Measurements from ENCODE around the gene CUL2. TPM values are rescaled to one million over a fixed set of nuclear protein-coding genes. Genes with fewer than 3 reads are reported as not detected.

Gene CUL2
- total RNA-seq, 1 experiment from 2014 or later, result 32.4 TPM

DNA sequence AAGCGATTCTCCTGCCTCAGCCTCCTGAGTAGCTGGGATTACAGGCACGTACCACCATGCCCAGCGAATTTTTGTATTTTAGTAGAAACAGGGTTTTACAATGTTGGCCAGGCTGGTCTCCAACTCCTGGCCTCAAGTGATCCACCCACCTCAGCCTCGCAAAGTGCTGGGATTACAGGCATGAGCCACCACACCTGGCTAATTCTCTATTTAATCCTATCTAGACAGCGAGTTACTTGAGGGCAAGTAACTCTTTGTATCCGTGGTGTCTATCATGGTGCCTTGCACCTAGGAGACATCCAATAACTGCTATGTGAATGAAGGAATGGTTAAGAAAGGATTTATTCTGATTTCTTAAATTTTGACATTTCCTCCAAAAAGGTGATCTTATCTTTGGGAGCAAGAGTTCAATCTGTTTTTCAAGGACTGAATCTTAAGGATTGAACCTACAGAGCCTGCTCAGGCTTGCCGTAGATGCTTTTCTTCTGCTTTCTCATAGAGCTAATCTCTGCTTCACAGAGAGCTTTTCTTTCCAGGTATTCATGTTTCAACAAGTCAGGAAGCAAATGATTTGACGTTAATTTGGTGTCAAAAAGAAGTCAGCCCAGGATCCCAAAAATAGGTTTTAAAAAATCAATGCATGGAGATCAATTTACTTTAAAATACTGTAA is 101.6 kb downstream of the CUL2 start:
- BruUV-seq (replicated peaks), result no TSS peak
- intact Hi-C loops (cut with micrococcal nuclease; ENCODE audit: unreplicated experiment), result no loop called here
- Histone ChIP-seq H3K27me3 (ENCODE audit: control insufficient read depth, insufficient read depth, low read length) (no peaks in the 10 kb centered on the region), H3K27ac (ENCODE audit: low read length) (no peak overlapping the region), H3K9me3 (ENCODE audit: control insufficient read depth, insufficient read depth, low read depth, low read length) (no peaks in the 10 kb centered on the region; the same call in 1 of the 2 replicates), H3K36me3 (ENCODE audit: control insufficient read depth, insufficient read depth, low read length) (no peaks in the 10 kb centered on the region), H3K4me1 (ENCODE audit: control insufficient read depth, insufficient read depth, low read length) (no peaks in the 10 kb centered on the region), H3K4me3 (ENCODE audit: low read depth in 2 of 2, low read length in 2 of 2) (no peak overlapping the region)
- DNase-seq (ENCODE audit: low read depth, low spot score) (no peak), ATAC-seq (no peak)
- in situ Hi-C loops (cut with HindIII; ENCODE audit: low pct_unique_long_range_greater_than_20kb, low sequenced_read_pairs), result no loop called here
- TF ChIP-seq SIN3A (IDR thresholded peaks at IDR 0.05; ENCODE audit: borderline replicate concordance, insufficient read depth, low read depth, low read length) (no peak), POLR2AphosphoS5 (IDR thresholded peaks at IDR 0.05; ENCODE audit: low read depth, low read length) (no peak), TCF7L2 (IDR thresholded peaks at IDR 0.05; ENCODE audit: low read depth, low read length) (no peak)
- TF ChIP-seq, protein P1, sequence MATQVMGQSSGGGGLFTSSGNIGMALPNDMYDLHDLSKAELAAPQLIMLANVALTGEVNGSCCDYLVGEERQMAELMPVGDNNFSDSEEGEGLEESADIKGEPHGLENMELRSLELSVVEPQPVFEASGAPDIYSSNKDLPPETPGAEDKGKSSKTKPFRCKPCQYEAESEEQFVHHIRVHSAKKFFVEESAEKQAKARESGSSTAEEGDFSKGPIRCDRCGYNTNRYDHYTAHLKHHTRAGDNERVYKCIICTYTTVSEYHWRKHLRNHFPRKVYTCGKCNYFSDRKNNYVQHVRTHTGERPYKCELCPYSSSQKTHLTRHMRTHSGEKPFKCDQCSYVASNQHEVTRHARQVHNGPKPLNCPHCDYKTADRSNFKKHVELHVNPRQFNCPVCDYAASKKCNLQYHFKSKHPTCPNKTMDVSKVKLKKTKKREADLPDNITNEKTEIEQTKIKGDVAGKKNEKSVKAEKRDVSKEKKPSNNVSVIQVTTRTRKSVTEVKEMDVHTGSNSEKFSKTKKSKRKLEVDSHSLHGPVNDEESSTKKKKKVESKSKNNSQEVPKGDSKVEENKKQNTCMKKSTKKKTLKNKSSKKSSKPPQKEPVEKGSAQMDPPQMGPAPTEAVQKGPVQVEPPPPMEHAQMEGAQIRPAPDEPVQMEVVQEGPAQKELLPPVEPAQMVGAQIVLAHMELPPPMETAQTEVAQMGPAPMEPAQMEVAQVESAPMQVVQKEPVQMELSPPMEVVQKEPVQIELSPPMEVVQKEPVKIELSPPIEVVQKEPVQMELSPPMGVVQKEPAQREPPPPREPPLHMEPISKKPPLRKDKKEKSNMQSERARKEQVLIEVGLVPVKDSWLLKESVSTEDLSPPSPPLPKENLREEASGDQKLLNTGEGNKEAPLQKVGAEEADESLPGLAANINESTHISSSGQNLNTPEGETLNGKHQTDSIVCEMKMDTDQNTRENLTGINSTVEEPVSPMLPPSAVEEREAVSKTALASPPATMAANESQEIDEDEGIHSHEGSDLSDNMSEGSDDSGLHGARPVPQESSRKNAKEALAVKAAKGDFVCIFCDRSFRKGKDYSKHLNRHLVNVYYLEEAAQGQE (IDR thresholded peaks at IDR 0.05; ENCODE audit: insufficient read depth in 1 of 2, low read depth in 2 of 2, low read length in 1 of 2), result no peak
- TF ChIP-seq, protein P2, sequence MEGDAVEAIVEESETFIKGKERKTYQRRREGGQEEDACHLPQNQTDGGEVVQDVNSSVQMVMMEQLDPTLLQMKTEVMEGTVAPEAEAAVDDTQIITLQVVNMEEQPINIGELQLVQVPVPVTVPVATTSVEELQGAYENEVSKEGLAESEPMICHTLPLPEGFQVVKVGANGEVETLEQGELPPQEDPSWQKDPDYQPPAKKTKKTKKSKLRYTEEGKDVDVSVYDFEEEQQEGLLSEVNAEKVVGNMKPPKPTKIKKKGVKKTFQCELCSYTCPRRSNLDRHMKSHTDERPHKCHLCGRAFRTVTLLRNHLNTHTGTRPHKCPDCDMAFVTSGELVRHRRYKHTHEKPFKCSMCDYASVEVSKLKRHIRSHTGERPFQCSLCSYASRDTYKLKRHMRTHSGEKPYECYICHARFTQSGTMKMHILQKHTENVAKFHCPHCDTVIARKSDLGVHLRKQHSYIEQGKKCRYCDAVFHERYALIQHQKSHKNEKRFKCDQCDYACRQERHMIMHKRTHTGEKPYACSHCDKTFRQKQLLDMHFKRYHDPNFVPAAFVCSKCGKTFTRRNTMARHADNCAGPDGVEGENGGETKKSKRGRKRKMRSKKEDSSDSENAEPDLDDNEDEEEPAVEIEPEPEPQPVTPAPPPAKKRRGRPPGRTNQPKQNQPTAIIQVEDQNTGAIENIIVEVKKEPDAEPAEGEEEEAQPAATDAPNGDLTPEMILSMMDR (IDR thresholded peaks at IDR 0.05), result no peak
- CTCF ChIA-PET, result interaction anchor here (0.6 kb wide), 1 partner anchor 20 kb away, joined by 10 read pairs; no protein-coding TSS in a partner anchor
- POLR2A ChIA-PET, result no interaction called here

DNA sequence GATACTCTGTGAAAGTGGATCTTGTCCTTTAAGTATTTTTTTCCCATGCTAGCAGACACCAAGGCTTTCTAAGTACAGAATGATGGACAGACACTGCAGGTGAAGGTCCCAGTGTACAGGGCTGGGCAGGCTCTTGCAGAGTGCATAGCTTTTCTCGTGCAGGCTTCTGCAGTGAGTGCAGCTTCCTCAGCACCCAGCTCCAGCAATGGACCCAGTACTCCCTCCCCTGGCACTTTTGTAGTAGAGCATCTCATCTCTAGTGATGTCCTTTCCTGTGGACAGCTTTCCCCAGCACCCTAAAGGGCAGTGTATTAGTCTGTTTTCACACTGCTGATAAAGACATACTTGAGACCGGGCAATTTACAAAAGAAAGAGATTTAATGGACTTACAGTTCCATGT is 104.3 kb downstream of the CUL2 start:
- Histone ChIP-seq H3K27me3 (ENCODE audit: control insufficient read depth, insufficient read depth, low read length) (no peaks in the 10 kb centered on the region), H3K27ac (ENCODE audit: low read length) (no peak overlapping the region), H3K4me1 (ENCODE audit: control insufficient read depth, insufficient read depth, low read length) (no peaks in the 10 kb centered on the region), H3K9me3 (ENCODE audit: control insufficient read depth, insufficient read depth, low read depth, low read length) (no peaks in the 10 kb centered on the region; the same call in 1 of the 2 replicates), H3K36me3 (ENCODE audit: control insufficient read depth, insufficient read depth, low read length) (no peaks in the 10 kb centered on the region), H3K4me3 (ENCODE audit: low read depth in 2 of 2, low read length in 2 of 2) (no peak overlapping the region)
- ChIA-PET CTCF (interaction anchor here (0.7 kb wide), 1 partner anchor 308 kb away, joined by 4 read pairs; no protein-coding TSS in a partner anchor), POLR2A (no interaction called here)
- ATAC-seq (peak; percentile 56; the same call in 1 of the 2 replicates), DNase-seq (ENCODE audit: low read depth, low spot score) (no peak)
- intact Hi-C loops (cut with micrococcal nuclease; ENCODE audit: unreplicated experiment), result no loop called here
- no TSS peak for BruUV-seq (replicated peaks)
- TF ChIP-seq, protein P1 (IDR thresholded peaks at IDR 0.05; ENCODE audit: insufficient read depth in 1 of 2, low read depth in 2 of 2, low read length in 1 of 2), result no peak
- TF ChIP-seq SIN3A (IDR thresholded peaks at IDR 0.05; ENCODE audit: borderline replicate concordance, insufficient read depth, low read depth, low read length), result no peak
- TF ChIP-seq TCF7L2 (IDR thresholded peaks at IDR 0.05; ENCODE audit: low read depth, low read length), result no peak
- in situ Hi-C loops (cut with HindIII; ENCODE audit: low pct_unique_long_range_greater_than_20kb, low sequenced_read_pairs), result no loop called here
